Activated CD4-positive, alpha-beta T cell treated with anti-CD3 and anti-CD28 coated beads, Interleukin-2, amount 50 U/mL, for 1 hour (primary cell): ENCODE data around the gene DDX17.

Experiments
- DNase-seq: peaks from one replicate; pipeline ENCODE4 v3.0.0-alpha.2; 2020

The DDX17 gene

GRCh38 chr22:38448945-38449745 is 57.0 kb downstream of the DDX17 start:
- no peak for DNase-seq

GRCh38 chr22:38446018-38446601 is 60.0 kb downstream of the DDX17 start:
- DNase-seq, result no peak

GRCh38 chr22:38444783-38445182 is 61.3 kb downstream of the DDX17 start:
- no peak for DNase-seq

GRCh38 chr22:38443628-38444521 is 62.2 kb downstream of the DDX17 start:
- DNase-seq, result no peak

- DNase-seq, result no peak
Measured at GRCh38 chr22:38442967-38443627, 63.0 kb downstream of the DDX17 start.

GRCh38 chr22:38441620-38442287 is 64.4 kb downstream of the DDX17 start:
- no peak for DNase-seq

- DNase-seq, result no peak
Measured at GRCh38 chr22:38440747-38441350, 65.3 kb downstream of the DDX17 start.

GRCh38 chr22:38437416-38437815 is 68.7 kb downstream of the DDX17 start:
- no peak for DNase-seq

- DNase-seq, result no peak
Measured at GRCh38 chr22:38436629-38437395, 69.3 kb downstream of the DDX17 start.

GRCh38 chr22:38435965-38436364 is 70.1 kb downstream of the DDX17 start:
- DNase-seq, result no peak

- DNase-seq, result no peak
Measured at GRCh38 chr22:38435010-38435409, 71.1 kb downstream of the DDX17 start.

GRCh38 chr22:38433871-38434270 is 72.2 kb downstream of the DDX17 start:
- DNase-seq, result no peak
